ENCODE measurements around the gene ABCB6.

DNA sequence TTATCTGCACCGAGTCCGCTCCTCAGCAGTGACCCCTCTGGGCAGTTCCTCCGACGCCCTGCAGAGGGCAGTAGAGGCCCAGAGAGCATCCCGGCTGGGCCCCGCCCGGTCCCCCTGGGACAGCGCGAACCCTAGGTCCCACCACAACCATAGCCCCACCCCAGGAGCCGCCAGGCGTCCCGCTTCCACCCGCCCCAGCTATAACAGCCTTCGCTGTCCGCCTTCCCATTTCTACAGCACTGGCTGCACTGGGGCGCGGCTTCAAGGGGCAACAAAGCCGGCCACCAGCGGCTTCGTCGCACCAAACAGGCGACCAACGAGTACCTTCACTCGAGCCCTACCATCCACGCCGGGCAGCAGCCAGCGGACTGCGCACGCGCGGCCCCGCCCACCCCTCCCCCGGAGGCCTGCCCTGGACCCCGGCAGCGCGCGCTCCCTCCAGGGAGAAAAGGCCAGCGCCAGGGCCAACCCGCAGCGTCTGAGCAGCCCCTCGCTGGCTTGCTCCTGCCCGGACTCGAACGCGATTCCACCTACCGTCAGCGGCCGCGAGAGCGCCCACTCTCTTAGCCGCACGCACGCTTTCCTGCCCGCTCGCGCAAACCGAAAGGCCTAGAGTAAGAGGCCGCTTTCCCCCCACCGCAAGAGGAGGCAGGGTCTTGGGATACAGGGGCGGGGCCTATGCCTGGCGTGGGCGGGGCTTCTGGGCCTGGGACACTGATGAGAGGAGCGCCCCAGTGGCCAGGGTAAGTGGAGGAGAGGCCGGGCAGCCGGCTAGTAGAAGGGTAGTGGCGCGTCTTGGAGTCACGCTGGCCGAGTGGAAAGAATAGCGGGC lies 58.4 kb downstream of the ABCB6 start, which contains the start of gene NHEJ1:
- TF ChIP-seq, protein P1, sequence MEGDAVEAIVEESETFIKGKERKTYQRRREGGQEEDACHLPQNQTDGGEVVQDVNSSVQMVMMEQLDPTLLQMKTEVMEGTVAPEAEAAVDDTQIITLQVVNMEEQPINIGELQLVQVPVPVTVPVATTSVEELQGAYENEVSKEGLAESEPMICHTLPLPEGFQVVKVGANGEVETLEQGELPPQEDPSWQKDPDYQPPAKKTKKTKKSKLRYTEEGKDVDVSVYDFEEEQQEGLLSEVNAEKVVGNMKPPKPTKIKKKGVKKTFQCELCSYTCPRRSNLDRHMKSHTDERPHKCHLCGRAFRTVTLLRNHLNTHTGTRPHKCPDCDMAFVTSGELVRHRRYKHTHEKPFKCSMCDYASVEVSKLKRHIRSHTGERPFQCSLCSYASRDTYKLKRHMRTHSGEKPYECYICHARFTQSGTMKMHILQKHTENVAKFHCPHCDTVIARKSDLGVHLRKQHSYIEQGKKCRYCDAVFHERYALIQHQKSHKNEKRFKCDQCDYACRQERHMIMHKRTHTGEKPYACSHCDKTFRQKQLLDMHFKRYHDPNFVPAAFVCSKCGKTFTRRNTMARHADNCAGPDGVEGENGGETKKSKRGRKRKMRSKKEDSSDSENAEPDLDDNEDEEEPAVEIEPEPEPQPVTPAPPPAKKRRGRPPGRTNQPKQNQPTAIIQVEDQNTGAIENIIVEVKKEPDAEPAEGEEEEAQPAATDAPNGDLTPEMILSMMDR (IDR thresholded peaks at IDR 0.05; ENCODE audit: insufficient read depth, low read length, poor library complexity, severe bottlenecking), result peak; percentile 92
- no peak for TF ChIP-seq EZH2phosphoT487 (conservative IDR thresholded peaks at IDR 0.05; ENCODE audit: low read length)
